HG03460 (cell line): ENCODE results near the gene INF2.

Experiments used
- ATAC-seq: cut with Tn5 transposase; IDR thresholded peaks from one replicate; pipeline ENCODE4 v1.9.1; 2021; ENCODE audit not compliant: unreplicated experiment

Gene INF2

DNA sequence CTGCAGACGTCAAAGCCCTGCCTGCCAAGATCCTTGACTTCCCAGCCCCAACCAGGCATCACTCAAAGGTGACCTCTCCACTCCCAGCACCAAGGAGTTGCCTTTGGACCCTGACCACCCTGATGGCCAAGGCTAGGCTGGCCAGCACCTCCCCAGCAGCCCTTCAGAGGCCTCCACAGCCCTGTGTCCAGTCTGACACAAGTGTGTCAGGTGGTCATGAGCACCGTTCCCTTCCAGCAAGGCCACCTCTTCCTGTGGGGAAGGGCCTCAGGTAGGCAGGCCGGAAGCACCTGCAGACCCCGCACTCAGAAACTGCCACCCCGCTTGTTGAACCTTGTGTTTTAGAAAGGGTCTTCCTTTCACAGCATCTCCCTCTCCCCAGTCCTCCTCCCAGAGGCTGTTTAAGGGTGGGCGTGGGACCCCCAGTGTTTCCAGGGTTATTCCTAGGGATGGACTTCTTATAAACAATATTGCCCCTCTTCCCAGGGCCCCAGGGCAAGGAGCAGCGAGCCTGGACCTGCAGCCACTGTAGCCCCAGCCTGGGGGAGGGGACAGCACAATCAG is 13.2 kb upstream of the INF2 start:
- no peak for ATAC-seq

GRCh38 chr14:104676694-104677511 is 12.5 kb upstream of the INF2 start:
- ATAC-seq = no peak

DNA sequence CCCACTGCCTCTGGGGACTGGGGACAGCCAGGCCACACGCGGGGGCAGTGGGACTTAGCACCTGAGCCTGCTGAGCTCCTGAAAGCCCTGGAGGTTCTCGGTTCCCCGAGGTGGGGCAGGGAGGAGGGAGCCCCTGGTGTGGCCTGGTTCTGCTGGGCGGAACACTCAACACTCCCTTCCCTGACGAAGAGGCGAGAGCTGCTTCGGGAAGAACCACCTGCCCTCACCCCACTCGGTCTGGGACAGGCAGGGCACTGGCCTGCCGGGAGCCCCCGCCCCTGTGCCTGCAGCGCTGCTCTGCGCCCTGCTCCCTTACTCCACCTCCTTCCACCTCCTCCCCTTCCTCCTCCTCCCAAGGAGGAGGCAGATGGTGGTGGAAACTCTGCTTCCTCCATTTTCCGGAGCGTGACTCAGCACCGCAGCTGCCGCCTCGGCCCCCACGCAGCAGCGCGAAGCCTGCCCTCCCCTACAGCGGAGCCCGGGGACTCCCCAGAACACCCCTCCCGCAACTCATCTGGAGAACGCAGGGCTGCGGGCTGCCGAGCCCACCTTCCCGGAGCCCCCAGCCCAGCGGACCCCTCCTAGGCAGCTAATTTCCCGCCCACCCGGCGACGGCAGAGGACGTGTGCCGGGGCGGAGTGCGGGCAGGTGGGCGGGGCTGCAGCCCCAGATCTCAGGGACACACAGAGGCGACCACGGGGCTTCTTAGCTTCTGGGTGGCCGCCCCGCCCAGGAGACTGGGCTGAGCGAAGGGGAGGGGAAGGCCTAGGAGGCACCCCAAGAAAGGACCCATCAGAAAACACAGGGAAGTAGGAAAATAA is 11.7 kb upstream of the INF2 start:
- ATAC-seq = no peak

- no peak for ATAC-seq
These were observed 11.1 kb upstream of the INF2 start for GRCh38 chr14:104678346-104678745.

DNA sequence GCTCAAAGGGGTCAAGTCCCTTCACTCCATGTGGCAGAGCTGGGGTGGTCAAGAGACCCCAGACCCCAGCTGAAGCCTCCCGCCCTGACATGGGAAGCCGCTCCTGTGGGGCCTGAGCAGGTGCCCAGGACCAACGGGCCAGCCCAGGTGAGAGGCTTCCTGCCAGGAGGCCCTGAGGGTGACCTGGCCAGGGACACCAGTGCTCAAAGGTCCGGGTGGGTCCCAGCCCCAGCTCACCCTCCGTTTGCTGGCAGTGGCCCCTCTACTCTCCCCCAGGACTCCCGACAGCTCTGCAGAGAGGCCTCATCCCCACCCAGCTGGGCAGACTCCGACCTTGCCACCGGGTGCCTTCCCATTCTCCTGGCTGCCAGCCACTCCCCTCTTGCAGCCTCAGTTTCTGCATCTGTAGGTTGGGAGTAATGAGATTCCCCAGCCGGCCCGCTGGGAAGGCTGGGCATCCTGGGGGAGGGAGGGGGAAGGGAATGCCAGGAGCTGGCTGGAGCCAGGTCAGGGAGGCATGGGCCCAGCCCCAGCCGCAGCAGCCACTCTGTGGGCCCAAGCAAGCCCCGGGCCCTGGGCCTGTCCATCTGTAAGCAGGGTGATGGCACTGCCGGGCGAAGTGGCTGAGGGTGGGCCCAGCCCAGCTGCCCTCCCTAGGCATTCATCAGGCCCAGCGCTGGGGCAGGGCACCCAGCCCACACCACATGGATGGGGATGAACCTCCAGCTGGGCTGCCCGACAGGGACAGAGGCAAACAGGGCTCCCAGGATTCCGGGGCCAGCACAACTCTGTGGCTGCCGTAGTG is 10.3 kb upstream of the INF2 start:
- ATAC-seq = no peak

DNA sequence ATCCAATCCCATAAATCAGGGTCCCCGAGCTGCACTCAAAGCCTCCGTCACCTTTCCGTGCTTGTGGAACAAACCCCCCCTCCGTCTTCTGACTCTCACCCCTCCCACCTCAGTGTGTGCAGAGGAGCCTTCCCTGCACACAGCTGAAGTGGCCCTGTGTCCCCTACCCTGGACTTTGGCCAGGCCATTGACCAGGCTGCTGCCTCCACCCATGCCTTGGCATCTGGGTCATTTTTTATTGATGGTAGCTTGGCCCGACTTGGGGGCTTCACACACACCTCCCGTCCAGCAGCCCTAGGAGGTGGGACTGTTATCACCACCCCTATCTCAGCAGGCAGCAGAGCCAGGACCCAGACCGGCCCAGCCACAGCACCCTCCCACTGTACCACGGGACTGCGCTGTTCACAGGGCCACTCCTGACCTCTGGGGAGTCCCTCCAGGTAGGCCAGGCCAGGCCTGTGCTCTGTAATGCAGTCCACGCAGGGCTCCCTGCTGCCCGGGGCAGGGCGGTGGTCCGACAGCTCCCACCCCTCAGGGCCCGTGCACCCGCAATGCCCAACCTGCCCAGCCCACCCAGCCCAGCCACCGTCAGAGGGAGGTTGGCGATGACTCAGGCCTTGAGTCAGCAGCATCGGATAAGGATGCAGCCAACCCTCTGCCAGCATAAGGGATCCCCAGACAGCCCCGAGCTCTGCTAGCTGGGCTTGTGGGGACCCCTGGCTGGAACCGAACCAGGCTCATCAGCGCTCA is 9.2 kb upstream of the INF2 start:
- ATAC-seq = no peak

DNA sequence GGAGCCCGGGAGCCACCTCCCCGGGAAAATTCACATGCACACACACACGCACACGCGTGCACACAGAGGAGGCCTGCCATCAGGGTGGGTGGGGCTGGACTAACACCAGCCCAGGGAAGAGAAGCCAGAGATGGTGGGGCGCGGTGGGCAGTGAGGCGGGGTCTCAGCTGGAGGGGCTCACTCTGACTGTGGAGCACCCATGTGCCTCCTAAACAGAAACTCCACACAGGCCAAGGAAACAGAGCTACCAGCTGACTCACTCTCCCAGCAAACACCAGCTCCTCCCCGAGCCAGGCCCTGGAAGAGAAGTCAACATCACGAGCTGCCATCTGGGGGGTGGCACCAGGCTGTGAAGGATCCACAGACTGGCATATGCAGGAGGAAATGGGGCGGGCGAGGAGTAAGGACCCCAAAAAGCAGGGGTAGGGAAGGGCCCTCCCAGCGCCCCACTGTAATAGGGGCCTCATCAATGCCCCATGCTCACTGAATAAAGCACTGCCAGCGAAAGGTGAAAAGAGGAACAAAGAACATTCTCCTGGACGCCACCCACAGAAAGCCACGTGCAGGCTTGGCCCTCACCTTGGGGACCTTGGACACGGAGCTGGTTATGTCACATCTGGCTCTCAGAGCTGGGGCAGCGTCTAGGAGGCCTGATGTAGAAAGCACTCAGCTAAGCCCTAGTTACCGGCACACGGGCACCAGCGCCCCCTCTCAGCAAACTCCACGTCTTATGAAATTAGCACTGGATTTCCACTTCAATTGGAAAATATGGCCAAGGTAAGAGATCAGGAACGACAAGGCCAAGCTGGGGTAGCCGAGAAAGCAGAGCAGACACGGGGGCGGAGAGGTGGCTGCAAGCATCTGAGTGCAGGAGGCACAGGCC is 8.4 kb upstream of the INF2 start:
- no peak for ATAC-seq

GRCh38 chr14:104681689-104682074 is 7.7 kb upstream of the INF2 start:
- ATAC-seq = no peak

- ATAC-seq = no peak
These were observed 7.3 kb upstream of the INF2 start for GRCh38 chr14:104682107-104682593.

DNA sequence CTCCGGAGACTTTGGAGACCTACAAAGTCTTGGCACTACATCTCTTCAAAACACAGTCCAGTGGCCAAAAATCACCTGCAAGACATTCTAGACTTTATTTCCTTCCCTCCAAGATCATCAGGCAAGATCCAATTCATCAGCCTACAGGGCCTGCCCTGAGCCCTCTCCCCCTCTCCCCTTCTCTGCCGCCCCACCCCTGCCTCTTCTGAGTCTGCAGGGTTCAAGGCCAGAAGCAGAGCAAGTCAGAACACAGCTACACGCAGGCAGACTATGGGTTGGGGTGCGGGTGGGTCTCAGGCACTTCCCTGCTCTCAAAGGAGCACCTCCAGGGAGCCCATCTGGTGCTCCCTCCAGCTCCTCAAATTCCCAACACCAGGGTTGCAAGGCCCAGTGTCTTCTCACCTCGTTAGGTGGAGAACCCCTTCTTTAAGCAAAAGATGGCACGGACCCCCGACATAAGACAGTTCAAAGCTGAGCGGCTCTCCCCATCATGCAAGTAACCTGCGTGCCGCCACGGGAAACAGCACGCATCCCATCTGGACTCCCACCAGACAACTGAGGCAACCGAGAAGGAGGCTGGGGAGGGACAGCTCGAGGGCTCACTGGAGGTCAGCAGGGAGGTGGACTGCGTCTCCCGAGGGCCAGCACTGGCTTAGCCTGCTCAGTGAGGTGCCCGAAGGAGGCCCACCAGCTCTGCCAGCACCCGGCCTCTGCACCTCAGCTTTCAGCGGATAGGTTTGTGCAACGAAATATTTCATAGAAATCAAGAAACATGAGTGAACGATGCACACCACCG is 5.6 kb upstream of the INF2 start:
- no peak for ATAC-seq

DNA sequence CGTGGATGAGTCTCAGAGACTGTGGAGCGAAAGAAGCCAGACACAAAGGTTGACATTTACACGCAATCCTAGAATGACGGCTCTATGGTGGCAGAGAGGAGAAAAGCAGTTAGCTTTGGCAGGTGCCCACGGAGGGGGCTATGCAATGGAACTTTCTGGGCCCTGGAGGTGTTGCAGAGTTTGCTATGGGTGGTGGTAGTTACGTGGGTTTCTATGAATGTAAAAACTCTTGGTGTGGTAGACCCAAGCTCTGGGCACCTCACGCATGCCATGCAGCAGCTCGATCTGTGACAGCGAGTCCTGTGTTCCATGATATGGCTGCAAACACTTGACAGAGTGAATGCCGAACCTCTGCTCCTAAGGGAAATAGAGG is 5.0 kb upstream of the INF2 start:
- no peak for ATAC-seq

- no peak for ATAC-seq
These were observed 4.0 kb upstream of the INF2 start for GRCh38 chr14:104685216-104685997.

GRCh38 chr14:104685998-104686610 is 3.3 kb upstream of the INF2 start:
- no peak for ATAC-seq

DNA sequence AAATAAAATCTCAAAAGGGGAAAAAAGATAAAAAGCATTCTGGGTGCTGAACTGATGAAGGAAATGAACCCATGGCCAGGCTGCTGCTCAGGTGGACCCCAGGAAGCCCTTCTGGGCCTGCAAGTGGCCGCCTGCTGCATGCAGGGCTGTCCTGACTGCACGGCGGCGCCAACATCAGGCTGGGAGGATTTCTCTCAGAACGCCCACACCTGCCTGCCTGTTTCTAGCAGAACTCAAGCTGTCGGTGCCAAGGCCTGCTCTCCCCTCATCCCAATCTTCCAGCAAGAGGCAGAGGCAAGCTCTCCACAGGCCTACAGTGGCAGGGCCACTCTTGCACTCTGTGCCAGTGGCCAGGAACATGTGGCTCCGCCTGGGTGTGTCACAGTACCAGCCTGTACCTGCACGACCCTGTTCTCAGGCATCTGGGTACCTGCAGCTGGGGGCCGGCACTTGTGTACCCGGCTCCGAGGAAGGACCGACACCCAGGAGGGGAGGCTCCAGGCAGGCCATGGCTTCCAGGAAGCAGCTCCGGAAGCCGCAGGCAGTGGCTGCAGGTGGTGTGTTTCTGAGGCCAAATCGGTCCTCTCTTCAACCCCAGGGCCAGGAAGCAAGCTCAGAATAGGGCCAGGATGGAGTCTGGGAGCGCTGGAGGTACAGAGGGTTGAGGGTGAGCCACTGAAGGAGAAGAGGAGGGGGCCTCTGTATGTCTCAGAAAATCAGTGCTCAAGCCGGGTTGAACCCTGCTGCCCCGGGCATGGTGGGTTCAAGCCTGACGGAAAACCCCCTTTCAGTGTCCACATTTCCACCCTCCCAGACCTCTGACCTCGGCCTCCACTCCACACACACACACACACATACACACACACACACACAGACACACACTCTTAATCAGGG is 2.5 kb upstream of the INF2 start:
- no peak for ATAC-seq

DNA sequence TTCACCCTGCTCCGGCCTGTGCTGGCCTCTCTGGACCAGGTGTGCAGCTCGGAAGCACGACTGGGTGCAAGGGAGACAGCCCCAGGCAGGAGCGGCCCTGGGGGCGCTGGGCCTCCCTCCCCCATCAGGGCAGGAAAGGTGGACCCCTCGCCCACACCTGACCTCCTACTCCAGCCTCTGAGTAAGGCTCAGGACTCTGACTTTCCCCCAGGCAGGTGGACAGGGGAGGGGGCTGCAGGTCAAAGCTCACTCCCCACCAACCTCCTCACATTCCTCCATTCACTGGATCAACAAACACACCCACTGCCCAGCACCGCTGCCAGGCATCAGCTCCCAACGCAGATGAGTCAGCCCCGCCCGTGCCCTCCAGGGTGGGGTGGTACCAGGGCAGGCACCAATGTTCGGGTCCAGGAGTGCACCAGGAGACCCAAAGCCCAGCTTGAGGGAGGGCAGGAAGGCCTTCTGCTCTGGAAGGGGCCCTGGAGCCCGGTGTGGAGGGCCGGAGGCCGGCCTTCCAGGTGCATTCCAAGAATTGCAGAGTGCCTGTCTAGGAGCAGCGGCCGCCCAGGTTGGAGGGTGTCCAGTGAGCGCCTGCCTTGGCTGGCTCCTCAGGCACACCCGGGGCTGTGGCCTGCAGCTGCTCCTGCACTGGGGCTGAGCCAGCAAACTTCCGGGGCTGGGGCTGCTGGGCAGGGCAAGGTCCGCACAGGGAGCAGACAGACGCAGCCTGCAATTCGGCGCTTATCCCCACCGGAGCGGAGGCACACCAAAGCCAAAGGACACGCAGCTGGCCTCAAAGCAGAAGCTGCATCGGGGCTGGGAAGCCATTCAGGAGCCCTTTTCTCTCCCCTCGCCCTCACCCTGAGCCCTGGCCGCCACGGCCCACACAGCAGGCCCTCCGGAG is 1.6 kb upstream of the INF2 start:
- no peak for ATAC-seq
